Activated CD4-positive, alpha-beta T cell treated with anti-CD3 and anti-CD28 coated beads, Interleukin-2, Interleukin-4, amounts not matched to agents 100 ng/mL and 50 ng/mL, durations not matched to agents 16 hours and 8 hours (primary cell): ENCODE measurements around the gene CAPN13.
A peak's percentile ranks its signal among the peaks of the same experiment; 100 is the strongest.

ENCODE experiments used
- DNase-seq: peaks from one replicate; pipeline ENCODE4 v3.0.0-alpha.2; 2020; ENCODE audit warnings: low spot score

CAPN13 gene

GRCh38 chr2:30730736-30731647 is 76.3 kb downstream of the CAPN13 start:
- no peak for DNase-seq

DNA sequence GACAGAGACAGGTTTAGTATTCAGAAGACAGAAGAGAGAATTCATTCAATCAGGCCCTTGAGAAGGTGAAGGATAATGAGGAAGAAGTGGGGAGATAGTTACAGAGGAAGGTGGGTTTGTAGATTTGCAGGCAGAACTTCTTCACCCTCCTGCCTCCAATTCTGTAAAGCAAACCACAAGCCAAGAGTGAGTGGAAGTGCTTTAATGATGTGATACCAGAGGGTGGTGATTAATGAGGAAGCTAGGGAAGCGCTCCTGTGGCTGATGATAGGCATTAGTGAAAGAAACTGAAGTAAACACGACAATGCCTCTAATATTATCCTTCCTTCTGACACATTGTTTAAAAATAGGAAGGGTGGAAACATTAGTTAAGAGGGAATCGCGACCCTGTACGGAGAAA is 78.2 kb downstream of the CAPN13 start:
- no peak for DNase-seq

DNA sequence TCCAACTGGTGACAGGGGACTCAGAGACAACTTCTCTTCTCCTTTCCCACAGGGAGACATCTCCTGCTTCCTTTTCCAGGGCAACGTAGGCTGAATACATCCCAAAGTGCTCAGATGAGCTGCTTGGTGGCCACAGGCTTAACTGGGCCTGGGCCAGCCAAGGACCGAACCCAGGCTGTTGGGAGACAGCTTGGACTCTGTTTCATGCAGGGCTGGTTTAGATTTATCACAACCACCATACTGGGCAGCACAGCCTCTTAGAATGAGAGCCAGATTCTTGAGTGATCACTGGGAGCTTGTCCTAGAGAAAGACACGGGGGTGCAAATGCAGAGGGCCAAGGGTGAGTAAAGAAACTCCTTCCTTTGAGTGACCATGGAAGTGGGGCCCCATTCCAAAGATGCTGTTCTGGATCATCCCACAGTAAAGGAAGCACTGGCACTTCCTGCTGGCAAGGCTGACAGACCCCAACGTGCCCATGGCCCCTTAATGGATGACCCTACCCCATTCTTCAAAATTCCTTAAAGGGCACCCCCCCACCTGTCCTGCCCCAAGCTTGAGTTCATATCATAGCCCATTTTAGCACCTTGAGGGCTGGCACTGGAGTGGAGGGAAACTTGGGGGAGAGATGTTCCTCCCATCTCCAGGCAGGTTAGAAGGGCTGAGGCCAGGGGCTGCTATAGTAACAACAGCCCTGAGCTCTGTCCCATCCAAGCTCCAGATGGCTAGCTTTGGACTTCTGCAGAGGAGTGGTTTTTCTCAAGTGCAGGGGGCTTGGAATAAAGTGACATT is 84.1 kb downstream of the CAPN13 start:
- no peak for DNase-seq

GRCh38 chr2:30721668-30722647 is 85.3 kb downstream of the CAPN13 start:
- DNase-seq: no peak

- no peak for DNase-seq
These were observed 86.0 kb downstream of the CAPN13 start for GRCh38 chr2:30721241-30721640.

- no peak for DNase-seq
These were observed 90.1 kb downstream of the CAPN13 start for GRCh38 chr2:30717081-30717650.

DNA sequence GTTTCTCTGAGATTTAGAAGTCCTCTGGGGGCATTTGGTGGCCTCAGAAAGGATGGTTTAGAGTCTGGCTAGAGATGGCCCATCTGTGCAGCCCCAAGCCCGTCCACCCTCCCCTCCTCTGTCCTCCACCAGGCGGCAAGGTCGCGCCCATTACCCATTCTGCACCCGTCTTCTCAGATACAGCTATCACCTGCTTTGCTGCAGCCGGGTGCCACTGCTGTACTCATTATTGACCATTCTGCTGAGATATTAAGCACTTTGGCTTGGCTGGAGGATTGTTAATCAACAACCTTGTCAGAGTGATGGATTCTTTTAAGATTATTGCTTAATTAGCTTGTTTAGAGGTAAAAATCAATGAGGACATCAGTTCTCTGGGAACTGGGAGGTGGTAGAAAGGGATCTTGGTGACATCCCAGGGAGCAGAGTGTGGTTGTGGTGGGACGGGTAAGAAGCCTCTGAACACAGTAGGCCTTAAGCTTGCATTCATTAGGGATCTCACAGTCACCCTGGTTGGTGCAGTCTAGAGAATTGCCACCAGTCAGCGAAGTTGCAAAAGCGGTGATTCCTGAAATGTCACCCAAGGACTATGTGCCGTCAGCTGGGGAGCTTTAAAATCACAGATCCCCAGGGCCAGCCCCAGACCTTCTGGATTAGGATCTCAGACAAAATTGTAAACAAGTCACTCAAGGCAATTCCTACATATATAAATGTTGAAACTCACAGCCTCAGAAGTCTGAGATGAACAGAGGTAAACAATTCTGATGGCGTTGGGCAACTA is 90.9 kb downstream of the CAPN13 start:
- DNase-seq: no peak

- peak; percentile 43 for DNase-seq
These were observed 92.2 kb downstream of the CAPN13 start for GRCh38 chr2:30714811-30715709.

GRCh38 chr2:30713698-30714097 is 93.5 kb downstream of the CAPN13 start:
- DNase-seq: no peak

DNA sequence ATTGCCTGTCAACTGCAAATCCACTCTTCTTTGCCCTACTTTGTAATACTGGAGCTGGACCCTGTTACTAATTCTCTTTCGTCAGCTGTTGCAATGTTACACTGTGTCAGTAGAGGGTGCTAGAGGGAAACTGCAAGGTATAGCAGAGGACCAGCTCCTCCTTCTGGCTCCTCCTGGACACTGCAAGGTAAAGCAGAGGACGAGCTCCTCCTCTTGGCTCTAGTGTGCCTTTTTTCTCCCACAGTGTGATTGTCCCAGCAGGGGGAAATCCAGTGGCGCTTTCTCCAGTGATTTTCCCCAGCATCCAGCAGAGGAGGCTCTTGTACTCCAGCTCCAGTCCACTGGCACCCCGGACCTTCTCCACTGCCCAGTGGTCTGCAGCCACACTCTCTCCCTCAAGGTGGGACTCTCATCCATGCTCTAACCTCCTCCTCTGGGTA is 95.6 kb downstream of the CAPN13 start:
- peak; percentile 93 for DNase-seq

DNA sequence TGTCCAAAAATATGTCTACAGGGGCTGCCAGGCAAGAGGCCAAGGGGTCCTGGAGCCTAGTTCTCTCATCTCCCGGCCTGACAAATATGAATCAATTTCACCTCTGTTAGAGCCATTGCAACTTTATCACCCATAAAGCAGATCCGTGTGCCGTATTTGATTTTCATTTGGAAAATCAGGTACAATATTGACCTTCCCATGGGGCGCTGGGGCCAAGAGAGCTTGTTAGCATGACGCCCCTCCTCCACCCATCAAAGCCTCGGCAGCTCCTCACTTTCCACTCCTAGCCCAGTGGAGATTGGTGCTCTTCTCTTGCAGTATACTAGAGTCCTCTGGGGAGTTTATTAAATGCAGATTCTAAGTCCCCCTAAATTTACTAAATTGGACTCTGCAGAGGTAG is 96.8 kb downstream of the CAPN13 start:
- no peak for DNase-seq

- DNase-seq: no peak
These were observed 97.2 kb downstream of the CAPN13 start for GRCh38 chr2:30710016-30710415.

- no peak for DNase-seq
These were observed 97.7 kb downstream of the CAPN13 start for GRCh38 chr2:30709516-30709915.

DNA sequence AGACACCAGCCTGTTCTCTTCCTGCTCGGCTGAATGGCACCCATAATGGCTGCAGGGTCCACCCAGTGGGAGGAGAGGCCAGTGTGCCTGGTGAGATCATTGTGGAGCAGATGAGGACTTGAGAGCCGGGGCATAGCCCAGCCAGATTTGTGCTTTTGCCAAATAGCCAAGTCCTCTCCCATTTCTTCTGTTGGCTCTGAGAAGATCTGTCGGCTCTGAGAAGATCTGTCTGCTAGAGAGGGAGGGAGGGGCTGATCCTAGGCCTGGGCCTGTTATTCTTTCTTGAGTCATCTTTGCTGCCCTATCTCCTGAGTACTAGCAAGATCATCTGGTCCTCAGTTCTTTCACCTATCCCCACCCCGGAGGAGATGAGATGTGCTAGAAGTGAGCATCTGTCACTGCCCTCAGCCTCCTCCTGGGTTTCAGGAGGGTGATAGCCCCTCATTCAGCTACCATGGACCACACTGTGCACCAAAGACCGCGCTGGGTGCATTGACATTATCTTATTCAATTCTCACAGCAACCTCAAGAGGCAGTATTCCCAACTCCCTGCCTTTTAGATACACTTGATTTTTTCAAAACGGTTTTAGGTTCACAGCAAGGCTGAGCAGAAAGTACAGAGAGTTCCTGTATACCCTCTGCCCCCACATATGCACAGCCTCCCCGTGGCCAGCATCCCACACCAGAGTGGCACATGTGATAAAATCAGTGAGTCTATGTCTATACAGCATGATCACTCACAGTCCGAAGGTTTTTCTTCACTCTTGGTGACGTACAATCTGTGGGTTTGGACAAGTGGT is 98.6 kb downstream of the CAPN13 start:
- DNase-seq: no peak

GRCh38 chr2:30707304-30707903 is 99.8 kb downstream of the CAPN13 start:
- DNase-seq: no peak

DNA sequence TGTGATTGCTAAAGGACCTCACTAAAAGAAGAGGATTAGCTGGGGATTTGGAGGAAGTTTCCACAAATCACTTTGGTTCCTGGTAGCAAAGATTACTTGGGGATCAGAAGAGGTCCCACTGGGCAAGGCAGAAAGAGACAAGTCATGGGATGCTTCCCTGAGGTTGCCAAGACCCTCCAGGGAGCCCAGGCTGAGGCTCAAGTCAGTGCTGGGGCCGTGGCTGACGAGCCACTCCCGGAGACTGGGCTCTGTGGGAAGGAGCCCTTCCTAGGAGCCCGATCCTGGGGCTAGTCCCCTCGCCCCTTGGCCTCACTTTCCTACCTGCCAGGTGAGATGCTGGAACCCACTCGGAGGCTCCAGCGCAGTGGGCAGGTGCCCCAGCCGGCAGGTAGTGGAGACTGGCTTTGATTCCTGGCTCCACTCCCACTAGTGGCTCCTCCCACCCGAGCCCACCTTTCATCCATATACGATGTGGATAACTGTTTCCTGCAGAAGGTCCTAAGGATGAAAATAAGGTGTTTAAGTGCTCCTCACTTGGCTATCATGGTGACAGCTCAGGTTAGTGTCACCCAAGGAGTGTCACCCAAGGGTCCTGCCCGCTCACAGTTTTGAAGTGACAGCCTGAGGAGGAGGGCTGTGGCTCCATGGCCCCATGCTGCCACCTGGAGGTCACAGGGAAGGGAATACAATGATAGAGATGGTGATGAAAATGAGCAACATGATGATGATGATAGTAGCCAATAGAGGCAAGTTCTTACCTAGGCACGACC is 100.5 kb downstream of the CAPN13 start:
- peak; percentile 59 for DNase-seq

DNA sequence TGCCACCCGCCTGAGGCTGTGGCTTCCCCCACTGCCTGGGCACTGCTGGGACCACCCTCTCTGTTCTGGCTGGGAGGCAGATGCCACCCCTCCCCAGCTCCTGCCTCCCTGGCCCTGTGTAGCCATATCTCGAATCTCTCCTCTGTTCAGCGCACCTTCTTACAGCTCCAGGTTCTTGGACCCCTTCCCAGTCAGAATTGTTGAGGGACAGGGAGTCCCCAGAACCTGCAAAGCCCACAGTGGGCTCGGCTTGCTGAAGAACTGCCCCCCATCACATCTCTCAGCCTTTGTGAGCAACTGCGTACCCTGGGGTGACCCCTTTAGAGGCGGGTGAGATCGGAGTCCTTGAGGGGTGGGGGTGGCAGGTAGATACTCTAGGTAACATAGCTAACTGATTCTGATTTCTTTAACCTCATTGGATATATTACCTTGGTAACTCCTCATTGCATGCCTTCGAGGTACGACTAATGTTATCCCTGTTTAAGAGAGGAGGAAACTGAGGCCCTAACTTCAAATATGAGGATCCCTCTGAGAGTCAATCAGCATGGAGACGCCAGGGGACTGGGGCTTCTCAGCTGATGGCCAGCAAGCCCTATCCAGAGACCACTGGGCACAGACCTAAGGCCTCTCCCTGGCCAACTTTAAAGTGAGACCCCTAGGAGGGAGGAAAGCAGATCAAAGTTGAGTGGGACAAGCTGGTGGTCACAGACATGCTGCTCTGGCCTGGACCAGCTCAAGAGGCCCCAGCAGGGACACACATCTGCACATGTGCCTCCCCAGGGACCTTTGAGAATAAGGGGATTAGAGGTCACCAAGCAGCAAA is 101.3 kb downstream of the CAPN13 start:
- no peak for DNase-seq
